Dermis blood vessel endothelial cell (primary cell): Measurements from ENCODE around the gene BIVM. TPM values are rescaled to one million over a fixed set of nuclear protein-coding genes. Genes with fewer than 3 reads are reported as not detected.
A peak's percentile ranks its signal among the peaks of the same experiment; 100 is the strongest.

Source experiments
- DNase-seq: peaks from one replicate; pipeline ENCODE4 v3.0.0; 2010
- total RNA-seq: library from RNA; depleted of rRNA; stranded (reverse); fragments of >200 nt; gene quantifications from 2 replicates; pipeline ENCODE4 v1.2.3, GENCODE V29; 2014

Gene BIVM
- total RNA-seq, 1 donor from 2014 or later: 24.0 TPM

DNA sequence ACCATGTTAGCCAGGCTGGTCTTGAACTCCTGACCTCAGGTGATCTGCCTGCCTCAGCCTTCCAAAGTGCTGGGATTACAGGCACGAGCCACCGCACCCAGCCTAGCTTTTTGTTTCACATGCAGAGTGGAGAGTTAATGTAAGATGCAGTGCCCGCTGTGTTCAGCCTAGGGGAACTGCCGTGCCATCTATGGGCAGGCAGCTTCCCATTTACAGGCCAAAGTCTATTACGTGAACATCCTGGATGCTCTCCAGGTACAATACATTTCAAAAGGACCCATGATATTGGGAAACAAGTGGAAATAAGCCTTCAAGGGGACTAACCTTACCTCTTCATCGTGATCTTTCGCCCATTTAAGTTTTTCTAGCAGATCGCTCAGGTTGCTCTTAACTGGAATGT lies 10.2 kb upstream of the BIVM start:
- no peak for DNase-seq

DNA sequence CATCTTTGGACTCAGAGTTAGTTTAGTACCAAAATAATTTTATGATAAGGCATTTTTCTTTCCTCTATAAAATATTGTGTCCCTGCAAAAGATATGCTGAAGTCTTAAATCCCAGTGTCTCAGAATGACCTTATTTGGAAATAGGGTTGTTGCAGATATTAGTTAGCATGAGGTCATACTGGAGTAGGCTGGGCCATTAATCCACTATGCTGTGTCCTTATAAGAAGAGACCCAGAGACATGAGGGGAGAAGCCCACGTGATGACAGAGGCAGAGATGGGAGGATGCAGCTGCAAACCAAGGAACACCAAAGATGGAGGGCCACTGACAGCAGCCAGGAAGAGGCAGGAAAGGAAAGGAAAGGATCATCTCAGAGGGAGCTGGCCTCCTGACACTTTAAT lies 6.5 kb upstream of the BIVM start:
- DNase-seq: no peak

GRCh38 chr13:102793611-102794355 lies 5.1 kb upstream of the BIVM start:
- no peak for DNase-seq

DNA sequence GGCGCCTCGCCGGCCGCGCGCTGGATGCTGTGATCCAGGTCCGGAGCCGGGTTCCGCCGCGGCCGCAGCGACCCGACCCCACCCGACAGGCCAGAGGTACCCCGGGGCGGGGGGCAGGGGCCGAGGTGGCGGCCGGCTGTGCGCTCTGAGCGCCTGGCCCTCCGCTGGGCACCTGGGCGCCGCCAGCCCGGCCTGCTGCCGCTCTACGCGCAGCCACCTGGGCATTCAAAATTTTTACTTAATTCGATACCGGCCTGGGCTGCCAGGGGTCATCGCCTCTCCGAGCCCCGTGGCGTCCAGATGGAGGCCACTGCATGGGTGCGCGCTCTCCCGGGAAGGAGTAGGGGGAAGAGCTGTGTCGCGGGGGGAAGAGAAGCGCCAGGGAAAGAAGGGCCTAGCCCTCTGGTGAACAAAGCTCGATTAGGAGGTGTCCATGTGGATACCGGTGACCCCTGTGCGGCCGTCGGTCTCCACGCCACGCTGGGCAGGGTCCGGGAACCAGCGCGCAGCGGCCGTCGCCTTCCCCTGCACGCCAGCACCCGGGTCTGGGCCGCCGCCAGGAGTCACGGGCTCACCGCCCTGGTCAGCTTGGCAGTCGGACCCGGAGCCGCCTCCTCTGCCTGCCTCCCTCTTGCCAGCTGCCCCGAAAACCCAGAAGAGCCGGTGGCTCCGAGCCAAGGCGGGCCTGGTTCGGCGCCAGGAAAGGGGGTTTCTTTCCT lies 666 bp downstream of the BIVM start:
- DNase-seq: peak; percentile 43

- DNase-seq: peak; percentile 89
These were observed 1.5 kb downstream of the BIVM start for GRCh38 chr13:102800145-102801041.

GRCh38 chr13:102805680-102806079 lies 6.8 kb downstream of the BIVM start:
- no peak for DNase-seq

- no peak for DNase-seq
These were observed 8.8 kb downstream of the BIVM start for GRCh38 chr13:102807699-102808098.

DNA sequence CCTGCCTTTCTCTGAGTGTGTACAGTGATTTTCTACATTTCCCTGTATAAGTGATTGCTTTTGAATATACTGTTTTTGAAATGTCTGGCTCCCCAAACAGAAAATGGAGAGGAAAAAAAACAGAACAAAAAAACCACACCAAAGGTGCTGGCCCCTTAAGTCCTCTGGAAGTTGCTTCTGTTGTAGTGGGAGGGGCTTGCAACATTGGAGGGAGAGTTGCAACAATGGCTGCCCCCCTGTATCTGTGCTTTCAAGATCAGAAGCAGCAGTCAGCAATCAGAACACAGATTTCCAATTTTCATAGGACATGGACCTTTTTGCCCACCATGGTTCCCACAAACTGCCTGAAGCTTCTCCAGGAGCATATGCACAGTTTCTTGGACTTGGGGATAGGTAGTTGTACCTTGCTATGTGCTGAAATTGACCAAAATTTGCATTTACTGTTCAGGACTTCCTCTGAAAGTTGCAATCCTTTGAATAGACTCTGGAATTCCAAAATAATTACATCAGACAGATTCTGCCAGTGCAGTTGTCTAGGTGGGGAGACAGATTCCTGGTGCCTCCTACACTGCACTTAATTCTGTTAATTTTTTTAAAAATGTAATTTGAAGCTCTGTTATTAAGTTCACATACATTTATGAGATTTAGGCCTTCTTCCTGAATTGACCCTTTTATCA lies 13.8 kb downstream of the BIVM start:
- no peak for DNase-seq

- DNase-seq: no peak
These were observed 15.2 kb downstream of the BIVM start for GRCh38 chr13:102814025-102814607.

DNA sequence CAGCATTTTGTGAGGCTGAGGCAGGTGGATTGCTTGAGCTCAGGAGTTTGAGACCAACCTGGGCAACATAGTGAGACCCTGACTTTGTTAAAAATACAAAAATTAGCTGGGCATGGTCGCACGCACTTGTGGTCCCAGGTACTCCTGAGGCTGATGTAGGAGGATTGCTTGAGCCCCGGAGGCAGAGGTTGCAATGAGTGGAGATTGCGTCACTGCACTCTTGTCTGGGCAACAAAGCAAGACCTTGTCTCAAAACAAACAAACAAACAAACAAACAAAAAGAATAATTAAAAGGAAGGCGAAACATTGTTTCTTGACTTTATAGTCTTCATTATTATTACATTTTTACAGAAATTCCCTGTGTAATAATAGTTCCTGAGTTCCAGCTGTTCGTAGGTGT lies 15.9 kb downstream of the BIVM start:
- no peak for DNase-seq

GRCh38 chr13:102815788-102816187 lies 16.9 kb downstream of the BIVM start:
- no peak for DNase-seq

GRCh38 chr13:102816708-102817107 lies 17.8 kb downstream of the BIVM start:
- DNase-seq: no peak

GRCh38 chr13:102817241-102817640 lies 18.3 kb downstream of the BIVM start:
- no peak for DNase-seq

- no peak for DNase-seq
These were observed 19.0 kb downstream of the BIVM start for GRCh38 chr13:102817907-102818306.

DNA sequence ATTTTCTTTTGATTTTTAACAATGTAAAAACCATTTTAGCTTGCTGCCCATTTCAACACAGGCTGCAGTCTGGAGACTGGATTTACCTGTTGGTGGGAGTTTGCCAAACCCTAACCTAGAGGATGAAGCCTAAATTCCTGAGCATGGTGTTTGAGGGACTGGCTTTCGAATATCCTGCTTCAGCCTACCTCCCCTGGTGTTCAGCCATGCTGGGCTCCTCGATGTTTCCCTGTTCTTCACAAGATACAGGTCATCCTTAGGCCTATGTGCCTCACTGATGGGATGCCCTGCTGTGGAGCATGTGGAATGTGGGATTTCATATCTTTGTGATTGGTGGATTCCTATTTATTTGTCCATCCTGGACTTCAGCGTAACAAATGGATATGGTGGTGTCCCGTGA lies 26.5 kb downstream of the BIVM start:
- no peak for DNase-seq

- peak; percentile 63 for DNase-seq
These were observed 27.2 kb downstream of the BIVM start for GRCh38 chr13:102825921-102826706.

DNA sequence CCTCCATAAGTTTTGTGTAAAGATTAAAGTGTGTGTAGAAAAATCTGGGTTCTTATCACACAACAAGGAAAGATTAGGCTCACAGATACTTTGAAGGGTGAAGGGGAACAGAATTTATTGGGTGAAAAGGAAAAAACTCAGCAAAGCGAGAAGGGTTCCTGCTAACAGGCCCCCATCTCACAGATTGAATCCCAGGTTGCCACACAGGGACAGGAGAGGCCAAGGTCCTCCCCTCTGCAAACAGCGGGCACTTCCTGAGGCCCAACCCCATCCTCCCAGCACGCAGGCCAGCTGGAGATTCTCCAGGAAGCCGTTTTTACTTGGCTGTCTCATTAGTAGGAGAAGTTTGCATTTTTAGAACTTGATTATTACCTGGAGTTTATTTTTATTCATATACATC lies 31.7 kb downstream of the BIVM start:
- peak; percentile 7 for DNase-seq

DNA sequence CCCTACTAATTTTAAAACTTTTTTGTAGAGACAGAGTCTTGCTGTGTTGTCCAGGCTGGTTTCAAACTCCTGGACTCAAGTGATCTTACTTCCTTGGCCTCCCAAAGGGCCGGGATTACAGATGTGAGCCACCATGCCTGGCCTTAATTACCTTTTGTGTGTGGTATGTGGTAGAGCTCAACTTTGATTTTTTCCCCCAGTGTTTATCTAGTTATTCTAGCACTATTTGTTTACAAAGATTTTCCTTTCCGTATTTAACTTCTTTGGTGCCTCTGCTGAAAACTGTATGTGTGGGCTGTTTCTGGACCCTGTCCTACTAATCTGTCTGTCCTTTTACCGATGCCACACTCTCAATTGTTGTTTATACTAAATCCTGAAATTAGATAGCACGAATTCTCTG lies 37.6 kb downstream of the BIVM start:
- no peak for DNase-seq

- DNase-seq: no peak
These were observed 39.4 kb downstream of the BIVM start for GRCh38 chr13:102838273-102838672.

DNA sequence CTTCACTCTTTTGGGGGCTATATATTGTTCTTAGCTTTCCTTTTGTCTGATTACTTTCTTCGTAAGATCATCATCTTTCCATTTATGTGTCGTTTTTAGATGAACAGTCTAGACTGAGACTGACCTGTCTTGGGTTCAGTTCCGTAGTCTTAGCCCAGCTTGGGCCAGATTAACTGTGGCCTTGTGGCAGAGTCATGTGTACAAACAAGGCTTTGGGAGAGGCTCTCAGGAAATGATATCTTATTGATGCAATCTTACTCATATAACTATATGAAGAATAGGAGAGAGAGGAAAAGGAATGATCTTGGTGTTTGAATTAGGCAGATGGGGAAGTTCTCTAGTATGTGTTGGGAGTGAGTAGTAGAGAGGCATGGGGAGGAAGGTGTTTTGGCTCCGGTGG lies 40.1 kb downstream of the BIVM start:
- no peak for DNase-seq

DNA sequence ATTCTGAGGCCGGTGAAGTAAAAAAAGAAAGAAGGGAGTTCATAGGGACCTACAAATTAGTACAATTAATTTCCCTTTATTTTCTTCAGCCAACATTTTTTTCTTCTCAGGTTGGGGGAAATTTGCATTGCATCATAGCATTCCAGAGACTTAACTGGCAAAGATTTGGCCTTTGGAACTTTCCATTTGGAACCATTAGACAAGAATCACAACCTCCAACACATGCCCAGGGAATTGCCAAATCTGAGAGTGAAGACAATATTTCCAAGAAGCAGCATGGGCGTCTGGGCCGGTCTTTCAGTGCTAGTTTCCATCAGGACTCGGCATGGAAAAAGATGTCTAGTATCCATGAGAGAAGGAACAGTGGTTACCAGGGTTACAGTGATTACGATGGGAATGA lies 40.5 kb downstream of the BIVM start:
- no peak for DNase-seq

- no peak for DNase-seq
These were observed 46.3 kb downstream of the BIVM start for GRCh38 chr13:102845289-102845629.
